Cortex of kidney (tissue), 1 donor: ENCODE measurements around the gene HPSE.

ENCODE experiments used
- DNase-seq: peaks from one replicate; lab custom pipeline; 2025; lab: John Stamatoyannopoulos, UW

Gene HPSE

DNA sequence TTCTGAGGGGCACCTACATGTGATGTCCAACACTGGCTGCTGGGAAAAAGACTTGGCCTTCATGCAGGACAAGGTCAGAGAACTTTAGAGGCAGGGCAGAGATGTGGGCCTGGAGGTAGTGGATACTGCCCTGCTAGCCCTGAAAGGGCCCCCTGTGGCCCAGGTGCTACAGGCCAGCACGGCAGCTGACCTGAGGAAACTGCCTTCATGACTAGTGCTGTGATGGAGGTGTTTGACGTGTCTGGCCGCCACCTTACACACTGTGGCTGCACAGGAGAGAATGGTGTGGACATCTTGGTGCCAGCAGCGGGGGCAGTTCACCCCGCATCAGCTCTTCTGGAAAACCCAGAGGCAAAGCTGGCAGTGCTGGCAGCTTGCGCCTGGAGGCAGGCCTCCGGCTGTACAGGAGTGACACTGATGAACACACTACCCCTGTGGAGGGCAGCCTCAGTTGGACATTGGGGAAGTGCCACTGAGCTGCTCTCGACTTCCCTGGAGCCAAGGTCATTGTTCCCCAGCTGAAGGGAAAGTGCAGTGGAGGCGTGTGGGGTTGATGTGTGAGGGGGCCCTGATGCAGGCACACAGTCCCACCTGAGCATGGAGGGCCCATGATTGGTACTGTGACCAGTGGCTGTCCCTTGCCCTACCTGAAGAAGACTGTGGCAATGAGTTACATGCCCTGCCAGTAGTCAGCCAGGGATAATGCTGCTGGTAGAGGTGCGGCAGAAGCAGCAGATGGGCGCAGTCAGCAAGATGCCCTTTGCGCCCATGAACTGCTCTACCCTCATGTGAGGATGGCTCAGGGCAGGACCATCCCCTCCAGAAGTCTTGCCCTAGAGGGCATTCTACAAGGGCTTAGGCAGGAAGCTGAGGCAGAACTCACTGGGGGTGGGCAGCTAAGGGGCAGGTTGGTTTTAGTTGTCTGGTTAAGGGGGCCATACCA lies 87.0 kb downstream of the HPSE start:
- no peak for DNase-seq
